Brain microvascular endothelial cell (primary cell): ENCODE results near the gene CACNA1D.

Experiments used
- DNase-seq: peaks from one replicate; pipeline ENCODE4 v3.0.0-alpha.2; 2020
- H3K27ac ChIP-seq: fragments of 250-450 bp; sonication (Bioruptor Pico); 2 replicates; pipeline ENCODE4 v1.5.1; 2020; ENCODE audit warnings: mild to moderate bottlenecking, moderate library complexity
- H3K27me3 ChIP-seq: fragments of 250-450 bp; sonication (Bioruptor Pico); replicated peaks from 2 replicates; pipeline ENCODE4 v1.5.1; 2020; ENCODE audit warnings: mild to moderate bottlenecking
- H3K36me3 ChIP-seq: fragments of 250-450 bp; sonication (Bioruptor Pico); replicated peaks from 2 replicates; pipeline ENCODE4 v1.5.1; 2020; ENCODE audit warnings: mild to moderate bottlenecking
- H3K4me3 ChIP-seq: 2 replicates; pipeline ENCODE4 v1.5.1; 2011; ENCODE audit warnings: low read depth, mild to moderate bottlenecking, control low read depth, low read length, moderate library complexity
- CTCF ChIP-seq: IDR thresholded peaks from 2 replicates; pipeline ENCODE4 v1.5.1; 2011; ENCODE audit warnings: low read depth, mild to moderate bottlenecking, moderate library complexity, low read length, control low read depth, inconsistent platforms; ENCODE audit errors: missing control alignments
- in situ Hi-C: cut with HindIII; loops from 2 replicates; pipeline ENCODE4 v1.10.0; 2017; ENCODE audit warnings: low sequenced_read_pairs, low pct_ligation_motif_present

The CACNA1D gene

GRCh38 chr3:53618936-53619335, 124.5 kb downstream of the CACNA1D start:
- no peak for DNase-seq
- Histone ChIP-seq H3K27me3 (no peaks in the 10 kb centered on the region), H3K27ac (no peak overlapping the region), H3K4me3 (no peak overlapping the region), H3K36me3 (no peaks in the 10 kb centered on the region)
- no peak for TF ChIP-seq CTCF
- in situ Hi-C loops, result no loop called here

- in situ Hi-C loops, result no loop called here
- H3K27ac ChIP-seq, result no peak overlapping the region
- DNase-seq, result no peak
- H3K4me3 ChIP-seq, result no peak overlapping the region
- H3K36me3 ChIP-seq, result no peaks in the 10 kb centered on the region
- H3K27me3 ChIP-seq, result no peaks in the 10 kb centered on the region
- no peak for TF ChIP-seq CTCF
These were observed 129.8 kb downstream of the CACNA1D start for GRCh38 chr3:53624061-53624857.

GRCh38 chr3:53626876-53627275, 132.5 kb downstream of the CACNA1D start:
- Histone ChIP-seq H3K36me3 (no peaks in the 10 kb centered on the region), H3K4me3 (no peak overlapping the region), H3K27me3 (no peaks in the 10 kb centered on the region), H3K27ac (no peak overlapping the region)
- in situ Hi-C loops, result no loop called here
- no peak for TF ChIP-seq CTCF
- DNase-seq, result no peak

- Histone ChIP-seq H3K27ac (no peak overlapping the region), H3K36me3 (no peaks in the 10 kb centered on the region), H3K4me3 (no peak overlapping the region), H3K27me3 (no peaks in the 10 kb centered on the region)
- in situ Hi-C loops, result no loop called here
- no peak for DNase-seq
- no peak for TF ChIP-seq CTCF
These were observed 134.4 kb downstream of the CACNA1D start for GRCh38 chr3:53628536-53629401.

- in situ Hi-C loops, result no loop called here
- Histone ChIP-seq H3K36me3 (no peaks in the 10 kb centered on the region), H3K27me3 (no peaks in the 10 kb centered on the region), H3K4me3 (no peak overlapping the region), H3K27ac (no peak overlapping the region)
- no peak for DNase-seq
- no peak for TF ChIP-seq CTCF
These were observed 135.0 kb downstream of the CACNA1D start for GRCh38 chr3:53629402-53629723.
